Endothelial cell of umbilical vein (primary cell): ENCODE measurements around the gene TSTD2. TPM values are rescaled to one million over a fixed set of nuclear protein-coding genes. Genes with fewer than 3 reads are reported as not detected.

ENCODE experiments used
- BruUV-seq: library from RNA; stranded (reverse); fragments of 400-500 nt; replicated peaks from 2 replicates; lab custom pipeline; 2021; lab: Mats Ljungman, UMichigan
- CTCF ChIA-PET: fragments of 300-600, 350-600 bp; sonication (Branson Sonifier 250); formaldehyde crosslinking; loops from one replicate; lab custom pipeline; 2021; ENCODE audit warnings: antibody characterized with exemption, inconsistent platforms; lab: Charles Lee
- POLR2A ChIA-PET: fragments of 300-600, 350-600 bp; sonication (Branson Sonifier 250); formaldehyde crosslinking; loops from one replicate; lab custom pipeline; 2021; ENCODE audit warnings: antibody characterized with exemption, inconsistent platforms; lab: Charles Lee
- DNase-seq: peaks from one replicate; pipeline ENCODE4 v3.0.0-alpha.2; 2011; ENCODE audit warnings: low read depth, low spot score
- FAIRE-seq: peaks from 2 replicates; lab custom pipeline; 2011; peaks lifted over from hg19 to GRCh38; lab: Jason Lieb, UNC
- H2AFZ ChIP-seq: 2 replicates; pipeline ENCODE4 v1.6.0; 2012; ENCODE audit warnings: low read depth, low read length, control low read depth, inconsistent platforms
- H3K27ac ChIP-seq: 2 replicates; pipeline ENCODE4 v1.5.1; 2011; ENCODE audit warnings: low read depth, mild to moderate bottlenecking, control low read depth, low read length, moderate library complexity; ENCODE audit not compliant: insufficient read depth
- H3K27me3 ChIP-seq, 2 experiments: 2 replicates each; pipeline versions ENCODE4 v1.6.0 to v1.6.1; 2011; ENCODE audit warnings: low read length in 2 of 2, mixed read lengths in 1 of 2; ENCODE audit not compliant: control insufficient read depth in 2 of 2, insufficient read depth in 2 of 2
- H3K36me3 ChIP-seq, 2 experiments: 2 replicates in 1 of 2; 3 replicates in 1 of 2; pipeline ENCODE4 v1.5.1; 2011; ENCODE audit warnings: low read length in 2 of 2, mild to moderate bottlenecking in 1 of 2, moderate library complexity in 1 of 2; ENCODE audit not compliant: control insufficient read depth in 2 of 2, insufficient read depth in 2 of 2; ENCODE audit errors: extremely low read depth in 1 of 2
- H3K4me1 ChIP-seq: 3 replicates; pipeline ENCODE4 v1.5.1; 2011; ENCODE audit warnings: mild to moderate bottlenecking, low read length; ENCODE audit not compliant: control insufficient read depth, insufficient read depth; ENCODE audit errors: extremely low read depth
- H3K4me2 ChIP-seq: 2 replicates; pipeline ENCODE4 v1.6.1; 2011; ENCODE audit warnings: low read length, control low read depth, mixed read lengths; ENCODE audit not compliant: insufficient read depth
- H3K4me3 ChIP-seq, 3 experiments: fragments of 200-600 bp in 1 of 3; sonication (generic), shearing (Covaris generic) in 1 of 3; replicated peaks in 1 of 3; 2 replicates each; pipeline ENCODE4 v1.5.1; 2011 to 2016; ENCODE audit warnings: control low read depth in 3 of 3, low read length in 3 of 3, mild to moderate bottlenecking in 2 of 3, inconsistent platforms in 1 of 3, low read depth in 1 of 3, moderate library complexity in 1 of 3; ENCODE audit not compliant: insufficient read depth in 1 of 3
- H3K79me2 ChIP-seq: 2 replicates; pipeline ENCODE4 v1.6.0; 2012; ENCODE audit warnings: low read length, inconsistent platforms; ENCODE audit not compliant: control insufficient read depth, insufficient read depth
- H3K9ac ChIP-seq: replicated peaks from 2 replicates; pipeline ENCODE3; 2011; ENCODE audit warnings: low read length, control low read depth; ENCODE audit not compliant: insufficient read depth; ENCODE audit errors: extremely low read depth
- H3K9me1 ChIP-seq: replicated peaks from 3 replicates; pipeline ENCODE4 v1.6.0; 2011; ENCODE audit warnings: mild to moderate bottlenecking, low read length; ENCODE audit not compliant: control insufficient read depth, insufficient read depth; ENCODE audit errors: extremely low read depth
- H3K9me3 ChIP-seq: replicated peaks from 2 replicates; pipeline ENCODE4 v1.5.1; 2012; ENCODE audit warnings: low read length, inconsistent platforms; ENCODE audit not compliant: control insufficient read depth, insufficient read depth
- H4K20me1 ChIP-seq: replicated peaks from 2 replicates; pipeline ENCODE3; 2011; ENCODE audit warnings: mild to moderate bottlenecking, low read length; ENCODE audit not compliant: control insufficient read depth, insufficient read depth; ENCODE audit errors: extremely low read depth
- CTCF ChIP-seq, 2 donors: IDR thresholded peaks; 1 replicate in 1 of 2; 2 replicates in 1 of 2; pipeline ENCODE4 v1.5.1; 2011; ENCODE audit warnings: low read length in 2 of 2, mild to moderate bottlenecking in 2 of 2, moderate library complexity in 2 of 2, control low read depth in 1 of 2, inconsistent platforms in 1 of 2, low read depth in 1 of 2; ENCODE audit not compliant: insufficient read depth in 1 of 2; ENCODE audit errors: extremely low read depth in 1 of 2
- FOS ChIP-seq: IDR thresholded peaks from 2 replicates; pipeline ENCODE4 v1.6.1; 2011; ENCODE audit warnings: mild to moderate bottlenecking, low read length, moderate library complexity, borderline replicate concordance; ENCODE audit not compliant: insufficient read depth
- GATA2 ChIP-seq: IDR thresholded peaks from 2 replicates; pipeline ENCODE4 v1.7.0; 2011; ENCODE audit warnings: low read depth, mild to moderate bottlenecking, moderate library complexity, mixed read lengths, low read length; ENCODE audit not compliant: insufficient read length, insufficient read depth
- MYC ChIP-seq: IDR thresholded peaks from one replicate; pipeline ENCODE4 v1.6.1; 2011; ENCODE audit warnings: mild to moderate bottlenecking, low read depth, low read length
- POLR2A ChIP-seq: IDR thresholded peaks from 2 replicates; pipeline ENCODE4 v1.6.1; 2012; ENCODE audit warnings: low read depth, mild to moderate bottlenecking, control low read depth, low read length
- POLR2AphosphoS5 ChIP-seq: IDR thresholded peaks from 2 replicates; pipeline ENCODE4 v1.6.1; 2012; ENCODE audit warnings: low read depth, mild to moderate bottlenecking, control low read depth, low read length, moderate library complexity; ENCODE audit not compliant: insufficient read depth
- dilution Hi-C: fragments of 300-500 bp; cut with MboI; formaldehyde crosslinking; loops from one replicate; pipeline ENCODE4 v1.15.0; 2019; ENCODE audit warnings: low sequenced_read_pairs; ENCODE audit not compliant: extremely low pct_ligation_motif_present
- intact Hi-C: fragments of 100-400 bp; cut with micrococcal nuclease; formaldehyde crosslinking; loops from one replicate; pipeline ENCODE4 v1.10.0; 2022
- polyA plus RNA-seq, 4 experiments: library from polyadenylated mRNA; depleted of rRNA in 3 of 4; stranded (reverse) in 3 of 4; unstranded in 1 of 4; fragments of >200 nt; gene quantifications; 2 replicates each; pipeline versions ENCODE4 v1.2.1 to v1.2.3, GENCODE V29; 2011 to 2012; ENCODE audit warnings: missing spikeins in 1 of 4
- total RNA-seq: library from RNA; stranded (reverse); gene quantifications from 2 replicates; pipeline ENCODE4 v1.2.3, GENCODE V29; 2021

Gene TSTD2
- total and polyA plus RNA-seq, 2 donors (not counting 3 experiments of a cell fraction or from before 2014, with no cell fraction given), result 13.7 to 15.9 TPM

- POLR2A ChIA-PET, result no interaction called here
- H3K9me3 ChIP-seq, result no peaks in the 10 kb centered on the region
- intact Hi-C loops (no loop called here), dilution Hi-C loops (no loop called here)
- CTCF ChIA-PET, result interaction anchor here (0.6 to 6.8 kb wide), 3 partner anchors 36 to 100 kb away, joined by 3 to 52 read pairs (median 6); no protein-coding TSS in a partner anchor
- no peak for TF ChIP-seq GATA2
- no peak for TF ChIP-seq FOS
- no peak for TF ChIP-seq POLR2A
- no peak for TF ChIP-seq CTCF (IDR thresholded peaks at IDR 0.05; ENCODE audit: extremely low read depth in 1 of 2, insufficient read depth in 1 of 2, low read depth in 1 of 2, low read length in 2 of 2)
- no peak for TF ChIP-seq POLR2AphosphoS5
- TF ChIP-seq MYC, result no peak
- BruUV-seq, result no TSS peak
- H3K9ac ChIP-seq, result no peak overlapping the region
- no peak overlapping the region for H3K4me2 ChIP-seq
- FAIRE-seq, result no peak
- H3K9me1 ChIP-seq, result no peaks in the 10 kb centered on the region
- no peak overlapping the region for H3K27ac ChIP-seq
- no peaks in the 10 kb centered on the region for H3K36me3 ChIP-seq
- H3K4me1 ChIP-seq, result peaks cover 20% of the 10 kb centered on the region
- H3K4me3 ChIP-seq, result no peak overlapping the region
- H4K20me1 ChIP-seq, result no peaks in the 10 kb centered on the region
- H2AFZ ChIP-seq, result no peak overlapping the region
- no peaks in the 10 kb centered on the region for H3K79me2 ChIP-seq
- DNase-seq, result no peak
- H3K27me3 ChIP-seq, result peaks cover 11 to 16% of the 10 kb centered on the region in 2 experiments
Measured at GRCh38 chr9:97562542-97562941, 70.6 kb downstream of the TSTD2 start.

GRCh38 chr9:97561501-97561900 lies 71.7 kb downstream of the TSTD2 start:
- peaks cover 15 to 20% of the 10 kb centered on the region in 2 experiments for H3K27me3 ChIP-seq
- ChIA-PET POLR2A (no interaction called here), CTCF (interaction anchor here (1.1 to 6.8 kb wide), 3 partner anchors 37 to 92 kb away, joined by 3 to 52 read pairs (median 6); no protein-coding TSS in a partner anchor)

More at GRCh38 chr9:97561501-97561900, 71.7 kb downstream of the TSTD2 start:
- intact Hi-C loops (no loop called here), dilution Hi-C loops (no loop called here)
- Histone ChIP-seq H3K27ac (no peak overlapping the region), H3K9ac (no peak overlapping the region), H4K20me1 (no peaks in the 10 kb centered on the region), H3K4me3 (no peak overlapping the region), H3K4me1 (peaks cover 20% of the 10 kb centered on the region), H3K79me2 (no peaks in the 10 kb centered on the region), H3K4me2 (no peak overlapping the region), H2AFZ (no peak overlapping the region), H3K9me1 (no peaks in the 10 kb centered on the region), H3K36me3 (no peaks in the 10 kb centered on the region), H3K9me3 (no peaks in the 10 kb centered on the region)
- TF ChIP-seq POLR2A, result no peak
- no peak for TF ChIP-seq FOS
- no peak for TF ChIP-seq POLR2AphosphoS5
- no peak for TF ChIP-seq CTCF (IDR thresholded peaks at IDR 0.05; ENCODE audit: extremely low read depth in 1 of 2, insufficient read depth in 1 of 2, low read depth in 1 of 2, low read length in 2 of 2)
- no peak for DNase-seq
- BruUV-seq, result no TSS peak
- FAIRE-seq, result no peak
